Measurements from ENCODE around the gene PDLIM5.
A peak's percentile ranks its signal among the peaks of the same experiment; 100 is the strongest.
"Not testable (repeated sequence)": the region's sequence is repeated elsewhere in the genome, so short reads cannot be mapped to it uniquely, and the experiment has no call there.

The PDLIM5 gene

GRCh38 chr4:94451695-94452475 is at the start of gene PDLIM5:
Gene PDLIM5, plus strand, starts transcription at chr4:94451942. Its CDS starts 3,347 bp downstream, at chr4:94455289.
- DNase-seq = peak; percentile 88

GRCh38 chr4:94402439-94402838 is 49.3 kb upstream of the PDLIM5 start:
- not testable (repeated sequence) for DNase-seq

- DNase-seq = no peak
Measured at GRCh38 chr4:94403751-94404150, 48.0 kb upstream of the PDLIM5 start.

- peak; percentile 67 for DNase-seq
Measured at GRCh38 chr4:94406668-94407437, 44.9 kb upstream of the PDLIM5 start.

GRCh38 chr4:94407846-94408245 is 43.9 kb upstream of the PDLIM5 start:
- no peak for DNase-seq

GRCh38 chr4:94408549-94409374 is 43.0 kb upstream of the PDLIM5 start:
- DNase-seq = no peak

- DNase-seq = no peak
Measured at GRCh38 chr4:94409375-94409679, 42.4 kb upstream of the PDLIM5 start.

DNA sequence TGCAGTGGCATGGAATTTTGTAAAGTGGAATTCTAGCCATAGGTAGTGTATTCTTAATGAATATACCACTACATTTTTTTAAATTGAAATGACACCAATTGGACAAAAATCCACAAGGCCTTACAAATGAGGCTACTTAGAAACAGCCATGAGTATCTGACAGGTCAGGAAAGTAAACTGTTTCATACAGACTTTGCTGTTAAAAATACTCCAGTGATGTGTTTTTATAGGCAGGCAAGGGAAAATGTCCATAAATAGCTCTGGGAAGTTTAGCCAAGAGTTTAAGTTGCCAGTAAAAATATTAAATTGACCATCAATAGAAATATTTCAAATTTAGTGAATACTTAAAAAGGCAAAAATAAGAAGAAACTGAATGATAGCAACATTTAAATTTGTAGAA is 41.8 kb upstream of the PDLIM5 start:
- DNase-seq = no peak

DNA sequence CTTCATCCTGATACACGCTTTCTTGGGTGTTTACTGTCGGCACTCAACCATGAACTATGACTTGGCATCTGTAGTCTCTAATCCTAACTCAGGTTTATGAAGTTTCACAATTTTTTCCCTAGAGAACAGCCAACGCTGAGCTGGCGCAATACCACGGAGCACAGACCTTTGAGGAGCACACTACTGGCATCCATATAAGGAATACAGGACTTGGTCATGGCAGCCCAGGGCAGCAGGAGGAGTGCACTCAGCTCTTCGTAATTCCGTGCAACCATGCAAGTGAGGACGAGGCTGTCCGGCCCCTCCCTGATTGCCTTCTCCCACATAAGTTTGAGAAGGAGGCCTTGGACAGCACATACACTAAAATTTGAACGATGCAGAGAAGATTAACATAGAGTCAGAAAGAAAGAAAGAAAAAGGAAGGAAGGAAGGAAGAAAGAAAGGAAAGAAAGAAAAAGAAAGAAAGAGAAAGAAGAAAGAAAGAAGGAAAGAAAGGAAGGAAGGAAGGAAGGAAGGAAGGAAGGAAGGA is 41.0 kb upstream of the PDLIM5 start:
- DNase-seq = no peak

DNA sequence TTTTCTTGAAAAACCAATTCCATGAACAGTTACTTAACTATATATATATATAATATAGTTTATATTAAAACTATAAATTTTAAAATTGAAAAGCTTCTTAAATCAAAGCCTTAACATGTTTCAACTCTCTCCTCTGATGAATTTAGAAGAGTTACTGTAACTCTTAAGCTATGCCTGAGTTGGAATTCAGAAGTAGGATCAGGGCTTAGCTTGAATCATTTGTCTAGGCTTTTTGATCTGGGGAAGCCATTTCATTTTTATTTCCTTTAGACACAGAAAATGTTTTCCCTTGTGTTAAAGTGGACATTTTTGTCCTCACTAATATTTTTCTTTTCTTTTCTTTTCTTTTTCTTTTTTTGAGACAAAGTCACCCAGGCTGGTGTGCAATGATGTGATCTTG is 40.4 kb upstream of the PDLIM5 start:
- no peak for DNase-seq

- DNase-seq = no peak
Measured at GRCh38 chr4:94412019-94412657, 39.6 kb upstream of the PDLIM5 start.

GRCh38 chr4:94412658-94413038 is 39.1 kb upstream of the PDLIM5 start:
- DNase-seq = peak; percentile 8

- DNase-seq = no peak
Measured at GRCh38 chr4:94413085-94413840, 38.5 kb upstream of the PDLIM5 start.

GRCh38 chr4:94414907-94415306 is 36.8 kb upstream of the PDLIM5 start:
- DNase-seq = no peak

GRCh38 chr4:94415448-94415847 is 36.3 kb upstream of the PDLIM5 start:
- no peak for DNase-seq

GRCh38 chr4:94416335-94416734 is 35.4 kb upstream of the PDLIM5 start:
- no peak for DNase-seq

DNA sequence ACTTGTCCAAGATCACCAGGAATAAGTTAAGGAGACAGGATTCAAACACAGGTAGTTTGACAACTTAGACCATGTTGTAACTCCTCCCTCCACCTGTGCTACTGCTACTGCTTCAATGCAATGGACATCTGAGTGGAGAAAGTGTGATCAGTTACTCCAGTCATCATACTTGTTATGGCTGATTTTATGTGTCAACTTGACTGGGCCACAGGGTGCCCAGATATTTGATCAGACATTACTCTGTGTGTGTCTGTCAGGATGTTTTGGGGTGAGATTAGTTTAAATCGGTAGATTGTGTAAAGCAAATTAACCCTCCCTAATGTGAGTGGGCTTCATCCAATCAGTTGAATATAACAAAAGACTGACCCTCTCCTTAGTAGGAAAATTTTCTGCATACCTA is 34.8 kb upstream of the PDLIM5 start:
- no peak for DNase-seq

DNA sequence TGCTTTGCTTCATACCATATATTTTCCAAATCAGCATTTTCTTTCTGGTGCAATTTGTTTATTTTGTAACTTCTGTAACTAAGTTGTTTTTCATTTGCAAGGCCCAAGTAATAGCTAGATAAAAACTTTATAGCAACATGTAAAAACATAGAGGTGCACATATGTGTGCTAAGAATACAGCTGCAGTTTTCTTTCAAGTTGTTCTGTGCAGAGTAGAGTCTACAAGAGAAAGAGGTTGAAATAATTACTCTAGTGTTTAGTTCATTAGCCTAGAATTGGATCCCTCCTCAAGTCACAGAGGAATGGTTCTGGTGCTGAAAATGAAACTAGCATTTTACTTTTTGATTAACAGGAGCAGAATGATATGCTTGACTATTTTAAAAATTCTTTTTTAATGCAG is 32.2 kb upstream of the PDLIM5 start:
- no peak for DNase-seq

- DNase-seq = no peak
Measured at GRCh38 chr4:94419956-94420355, 31.8 kb upstream of the PDLIM5 start.

- DNase-seq = no peak
Measured at GRCh38 chr4:94420356-94420755, 31.4 kb upstream of the PDLIM5 start.

GRCh38 chr4:94426783-94427182 is 25.0 kb upstream of the PDLIM5 start:
- no peak for DNase-seq

- no peak for DNase-seq
Measured at GRCh38 chr4:94428884-94429283, 22.9 kb upstream of the PDLIM5 start.
